ENCODE results near the gene KLHL24.
"Not testable (repeated sequence)": the region's sequence is repeated elsewhere in the genome, so short reads cannot be mapped to it uniquely, and the experiment has no call there.

KLHL24 gene, protein sequence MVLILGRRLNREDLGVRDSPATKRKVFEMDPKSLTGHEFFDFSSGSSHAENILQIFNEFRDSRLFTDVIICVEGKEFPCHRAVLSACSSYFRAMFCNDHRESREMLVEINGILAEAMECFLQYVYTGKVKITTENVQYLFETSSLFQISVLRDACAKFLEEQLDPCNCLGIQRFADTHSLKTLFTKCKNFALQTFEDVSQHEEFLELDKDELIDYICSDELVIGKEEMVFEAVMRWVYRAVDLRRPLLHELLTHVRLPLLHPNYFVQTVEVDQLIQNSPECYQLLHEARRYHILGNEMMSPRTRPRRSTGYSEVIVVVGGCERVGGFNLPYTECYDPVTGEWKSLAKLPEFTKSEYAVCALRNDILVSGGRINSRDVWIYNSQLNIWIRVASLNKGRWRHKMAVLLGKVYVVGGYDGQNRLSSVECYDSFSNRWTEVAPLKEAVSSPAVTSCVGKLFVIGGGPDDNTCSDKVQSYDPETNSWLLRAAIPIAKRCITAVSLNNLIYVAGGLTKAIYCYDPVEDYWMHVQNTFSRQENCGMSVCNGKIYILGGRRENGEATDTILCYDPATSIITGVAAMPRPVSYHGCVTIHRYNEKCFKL

DNA sequence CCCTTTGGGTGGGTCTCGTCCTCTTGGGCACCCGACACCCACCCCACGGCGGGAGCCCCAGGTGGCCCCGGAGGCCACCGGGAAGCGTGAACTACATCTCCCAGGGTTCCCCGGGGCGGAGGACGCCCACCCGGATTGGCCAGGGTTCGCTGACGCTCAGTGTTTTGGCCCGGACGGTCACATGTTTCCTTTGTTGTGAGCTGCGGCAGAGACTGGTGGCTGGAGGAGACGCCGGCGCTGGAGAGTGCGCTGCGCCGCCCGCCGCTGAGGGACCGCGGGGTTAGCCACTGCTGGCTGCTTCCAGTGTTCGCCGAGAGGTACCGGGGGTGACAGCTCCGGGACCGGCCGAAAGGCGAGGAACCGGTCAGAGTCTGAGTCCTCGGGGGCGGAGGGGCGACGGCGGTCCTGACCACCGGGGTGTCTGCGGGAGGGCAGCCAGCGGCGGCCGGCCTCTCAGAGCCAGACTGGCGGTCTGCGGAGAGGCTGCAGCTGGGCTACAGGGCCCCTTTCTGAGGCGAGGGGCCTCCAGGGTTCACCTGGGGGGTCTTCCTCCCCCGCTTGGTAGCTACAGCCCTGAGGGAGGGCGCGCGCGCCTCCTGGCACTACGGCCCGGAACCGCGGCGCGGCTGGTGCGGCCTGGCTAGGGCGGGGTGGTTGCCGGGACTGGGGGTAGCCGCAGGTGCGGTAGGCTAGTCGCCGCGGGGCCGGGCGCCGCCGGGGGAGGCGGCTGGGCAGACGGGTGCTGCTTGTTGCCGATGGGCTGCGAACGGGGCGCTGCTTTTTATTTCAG lies at the start of gene KLHL24:
KLHL24 (plus strand) TSS at position 193 of the 790 bp plus-strand sequence. CDS start 14,734 bp downstream, outside the sequence.
- DNase-seq (ENCODE audit: low read depth) = peak; percentile 92

DNA sequence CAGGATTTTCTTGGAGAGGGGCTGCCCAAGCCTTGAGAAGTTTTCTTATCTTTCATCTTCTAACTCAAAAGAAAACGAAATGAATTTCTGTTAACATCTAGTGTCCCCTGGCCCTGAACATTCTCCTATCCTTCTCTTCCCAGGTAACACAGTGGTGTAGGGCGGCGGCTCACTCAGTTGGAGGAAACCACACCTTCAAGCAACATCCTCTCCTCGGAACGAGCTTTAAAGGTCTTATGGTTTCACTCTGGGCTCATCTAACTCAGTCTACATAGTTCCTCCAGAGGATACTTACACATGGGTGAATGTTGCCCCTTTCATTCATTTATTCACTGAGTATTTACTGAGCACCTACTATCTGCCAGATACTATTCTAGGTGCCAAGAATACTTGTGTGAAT lies 48.9 kb upstream of the KLHL24 start:
- DNase-seq (ENCODE audit: low read depth) = no peak

DNA sequence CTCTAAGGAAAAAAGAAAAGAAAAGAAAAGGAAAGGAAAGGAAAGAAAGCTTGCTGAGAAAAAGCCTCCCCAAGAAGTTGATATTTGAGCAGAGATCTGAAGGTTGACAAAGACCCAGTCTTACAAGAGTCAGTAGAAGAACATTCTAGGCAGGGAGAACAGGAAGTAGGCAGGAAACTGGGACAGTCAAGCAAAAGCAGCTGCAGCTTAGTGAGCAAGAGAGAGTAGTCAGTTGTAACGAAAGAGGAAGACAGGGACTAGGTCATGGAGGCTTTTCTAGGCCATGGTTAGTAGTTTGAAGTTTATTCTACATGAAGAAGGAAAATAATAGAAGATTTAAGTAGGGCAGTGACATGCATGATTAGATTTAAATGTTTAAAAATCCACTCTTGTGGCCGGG lies 48.1 kb upstream of the KLHL24 start:
- DNase-seq (ENCODE audit: low read depth) = no peak

DNA sequence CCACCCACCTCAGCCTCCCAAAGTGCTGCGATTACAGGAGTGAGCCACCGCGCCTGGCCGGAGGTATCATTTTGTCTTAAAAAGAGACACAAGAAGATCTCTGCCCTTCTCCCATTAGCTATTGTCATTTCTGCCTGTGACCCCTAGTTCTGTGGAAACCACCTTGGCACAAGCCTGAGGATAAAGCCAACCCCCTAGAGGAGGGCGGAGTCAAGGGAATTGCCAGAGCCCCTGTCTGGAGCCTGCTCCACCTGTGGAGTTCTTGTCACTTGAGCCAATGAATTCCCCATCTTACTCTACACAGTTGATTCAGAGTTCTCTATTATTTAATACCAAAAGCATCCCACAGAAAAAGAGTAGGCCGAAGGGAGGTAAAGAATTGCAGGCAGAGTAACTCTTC lies 45.0 kb upstream of the KLHL24 start:
- no peak for DNase-seq (ENCODE audit: low read depth)

DNA sequence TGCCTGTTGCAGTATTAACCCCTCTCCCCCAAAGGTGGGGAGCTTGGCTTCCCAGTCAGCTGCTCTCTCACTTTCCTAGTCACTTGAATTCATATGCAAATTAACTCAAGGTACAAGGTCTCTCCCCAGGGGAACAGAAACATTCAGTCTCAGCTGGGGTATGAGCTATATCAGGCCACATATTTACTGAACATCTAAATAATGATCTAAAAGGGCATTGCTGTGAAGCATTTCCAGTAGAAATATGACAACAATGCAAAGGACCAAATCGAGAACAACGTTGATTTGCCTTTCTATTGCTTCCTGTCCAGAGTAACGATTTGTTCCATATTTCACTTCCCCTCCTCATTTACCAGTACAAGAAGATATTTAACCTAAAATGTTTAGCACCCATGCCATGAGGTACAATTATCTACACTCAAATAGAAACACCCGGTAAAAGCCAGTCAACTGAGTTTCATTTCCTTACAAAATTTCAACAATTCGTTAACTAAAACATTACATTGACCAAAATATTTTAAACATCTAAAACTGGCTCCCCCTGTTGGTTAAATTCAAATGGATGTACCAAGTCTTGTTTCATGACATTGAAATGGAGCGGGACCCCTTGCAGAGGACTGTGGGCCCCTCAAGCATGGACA lies 43.4 kb upstream of the KLHL24 start:
- DNase-seq (ENCODE audit: low read depth) = no peak

DNA sequence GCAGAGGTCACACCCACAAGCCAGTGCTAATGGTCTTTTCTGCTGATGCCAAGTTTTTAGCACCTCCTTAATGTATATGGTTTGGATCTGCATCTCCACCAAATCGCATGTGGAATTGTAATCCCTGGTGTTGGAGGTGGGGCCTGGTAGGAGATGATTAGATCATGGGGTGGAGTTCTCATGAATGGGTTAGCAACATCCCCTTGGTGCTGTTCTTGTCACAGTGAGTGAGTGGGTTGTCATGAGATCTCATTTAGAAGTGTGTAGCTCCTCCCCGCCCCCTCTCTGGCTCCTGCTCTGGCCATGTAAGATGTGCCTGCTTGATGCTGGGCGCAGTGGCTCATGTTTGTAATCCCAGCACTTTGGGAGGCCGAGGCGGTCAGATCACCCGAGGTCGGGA lies 42.6 kb upstream of the KLHL24 start:
- DNase-seq (ENCODE audit: low read depth) = no peak

DNA sequence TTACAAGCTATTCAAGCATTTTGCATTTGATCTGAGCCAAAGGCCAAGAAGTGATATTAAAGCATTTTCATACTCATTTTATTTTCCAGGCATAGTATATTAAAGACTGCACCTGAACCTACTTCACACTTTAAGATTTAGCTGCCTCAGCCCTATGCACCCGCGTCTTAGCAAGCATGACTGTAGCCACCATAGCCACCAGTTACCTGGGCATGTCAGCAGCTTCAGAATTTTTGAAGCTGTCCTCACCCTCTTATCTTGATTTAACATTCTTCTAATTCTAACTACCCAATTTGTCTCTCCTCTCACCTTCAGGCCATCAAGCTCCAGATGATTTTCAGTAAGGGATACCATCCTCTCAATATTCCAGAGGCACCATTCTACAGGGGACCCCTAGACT lies 40.8 kb upstream of the KLHL24 start:
- DNase-seq (ENCODE audit: low read depth) = no peak

DNA sequence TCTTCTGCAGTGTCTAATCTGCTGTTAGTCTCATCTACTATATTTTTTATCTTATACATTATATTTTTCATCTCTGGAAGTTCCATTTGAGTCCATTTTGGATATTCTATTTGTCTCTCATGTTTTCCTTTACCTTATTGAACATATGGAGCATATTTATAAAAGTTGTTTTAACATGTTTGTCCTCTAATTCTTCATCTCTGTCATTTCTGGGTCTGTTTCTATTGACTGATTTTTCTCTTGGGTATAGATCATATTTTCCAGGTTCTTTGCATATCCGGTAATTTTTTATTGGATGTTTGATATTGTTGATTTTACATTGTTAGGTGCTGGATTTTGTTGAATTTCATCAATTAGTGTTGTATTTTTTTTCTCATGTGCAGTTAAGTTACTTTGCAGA lies 37.5 kb upstream of the KLHL24 start:
- no peak for DNase-seq (ENCODE audit: low read depth)

DNA sequence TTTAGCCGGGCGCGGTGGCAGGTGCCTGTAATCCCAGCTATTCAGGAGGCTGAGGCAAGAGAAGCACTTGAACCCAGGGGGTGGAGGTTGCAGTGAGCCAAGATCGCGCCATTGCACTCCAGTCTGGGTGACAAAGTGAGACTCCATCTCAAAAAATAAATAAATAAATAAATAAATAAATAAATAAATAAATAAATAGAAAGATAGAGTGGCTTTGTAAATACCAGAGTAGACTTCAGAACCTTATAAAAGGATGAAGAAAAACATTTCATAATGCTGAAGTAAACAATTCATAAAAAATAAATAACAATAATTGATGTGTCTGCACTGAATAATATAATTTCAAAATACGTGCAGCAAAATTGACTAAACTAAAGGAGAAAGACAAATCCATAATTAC lies 24.1 kb upstream of the KLHL24 start:
- DNase-seq (ENCODE audit: low read depth) = not testable (repeated sequence)

DNA sequence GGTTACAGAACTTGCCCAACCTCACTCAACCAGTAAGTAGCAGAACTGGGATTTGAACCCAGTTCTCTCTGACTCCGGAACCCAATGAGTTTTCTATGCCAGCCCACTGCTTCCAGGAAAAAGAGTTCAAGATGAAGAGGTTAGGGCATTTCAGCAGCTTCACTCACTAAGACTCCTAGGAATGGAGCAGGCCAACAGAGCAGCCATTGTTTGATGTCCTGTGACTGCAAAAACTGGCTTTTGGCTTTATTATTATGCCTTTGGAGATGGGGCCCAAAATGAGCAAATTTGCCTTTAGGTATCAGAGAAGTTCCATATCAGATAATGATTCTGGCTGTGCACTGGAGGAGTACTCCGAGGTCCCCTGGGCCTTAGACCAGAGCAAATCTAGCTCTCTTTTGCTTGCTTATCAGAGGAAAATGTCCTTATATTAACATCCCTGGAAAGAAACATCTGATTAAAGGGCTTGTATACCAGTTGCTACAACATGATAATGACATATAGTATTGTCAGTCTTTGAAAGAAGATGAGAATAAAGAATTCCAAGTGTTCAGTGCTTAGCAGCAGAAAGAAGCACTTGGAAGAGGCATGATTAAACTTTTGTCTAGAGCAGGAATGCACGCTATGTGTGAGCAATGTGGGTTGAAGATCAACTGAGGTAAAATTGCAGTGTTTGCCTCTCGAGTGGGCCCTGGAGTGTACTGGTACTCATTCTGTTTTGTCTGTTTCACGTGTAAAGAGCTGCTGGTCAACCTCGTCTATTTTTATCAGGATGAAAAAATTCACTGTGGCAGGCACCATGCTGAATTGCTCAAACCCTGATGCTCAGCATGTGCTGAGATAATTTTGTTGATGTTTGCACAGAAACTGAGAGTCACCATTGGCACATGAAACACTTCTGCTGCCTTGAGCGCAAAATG lies 21.8 kb upstream of the KLHL24 start:
- no peak for DNase-seq (ENCODE audit: low read depth)

DNA sequence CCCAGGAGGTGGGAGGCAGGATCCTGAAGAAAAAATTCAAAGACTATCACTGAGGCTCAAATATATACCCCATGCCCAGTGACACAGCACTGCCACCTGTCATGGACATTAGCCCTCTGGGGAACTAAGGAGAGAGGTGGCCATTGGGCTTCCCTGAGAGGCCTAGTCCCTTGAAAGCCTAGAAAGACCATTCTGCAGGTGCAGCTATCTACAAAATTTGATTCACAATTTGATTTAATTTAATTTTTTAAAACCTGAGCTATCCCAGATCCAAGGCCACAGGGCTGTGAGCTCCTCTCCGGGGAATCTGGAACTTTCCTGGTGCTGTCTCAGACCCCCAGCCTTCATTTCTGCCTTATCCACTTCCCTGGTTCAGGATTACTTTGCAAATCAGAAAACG lies 16.9 kb upstream of the KLHL24 start:
- DNase-seq (ENCODE audit: low read depth) = no peak

DNA sequence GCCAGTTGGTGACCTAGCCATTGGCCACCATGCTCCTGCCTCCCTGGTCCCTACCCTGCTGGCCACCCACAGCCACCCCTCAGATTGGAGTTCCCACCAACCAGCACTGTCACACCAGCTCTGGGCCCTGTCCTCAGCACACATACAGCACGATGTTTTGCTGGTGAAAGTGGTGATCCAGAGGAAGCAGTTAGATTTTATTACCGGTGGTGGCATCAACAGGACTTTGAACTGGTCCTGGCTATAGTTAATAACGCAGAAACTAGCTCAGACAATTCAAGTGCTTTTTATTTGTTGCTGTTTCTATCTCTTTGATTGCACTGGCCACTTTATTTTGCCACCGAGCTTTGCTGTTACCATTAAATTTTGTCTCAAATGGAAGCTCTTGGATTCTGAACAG lies 16.4 kb upstream of the KLHL24 start:
- no peak for DNase-seq (ENCODE audit: low read depth)

DNA sequence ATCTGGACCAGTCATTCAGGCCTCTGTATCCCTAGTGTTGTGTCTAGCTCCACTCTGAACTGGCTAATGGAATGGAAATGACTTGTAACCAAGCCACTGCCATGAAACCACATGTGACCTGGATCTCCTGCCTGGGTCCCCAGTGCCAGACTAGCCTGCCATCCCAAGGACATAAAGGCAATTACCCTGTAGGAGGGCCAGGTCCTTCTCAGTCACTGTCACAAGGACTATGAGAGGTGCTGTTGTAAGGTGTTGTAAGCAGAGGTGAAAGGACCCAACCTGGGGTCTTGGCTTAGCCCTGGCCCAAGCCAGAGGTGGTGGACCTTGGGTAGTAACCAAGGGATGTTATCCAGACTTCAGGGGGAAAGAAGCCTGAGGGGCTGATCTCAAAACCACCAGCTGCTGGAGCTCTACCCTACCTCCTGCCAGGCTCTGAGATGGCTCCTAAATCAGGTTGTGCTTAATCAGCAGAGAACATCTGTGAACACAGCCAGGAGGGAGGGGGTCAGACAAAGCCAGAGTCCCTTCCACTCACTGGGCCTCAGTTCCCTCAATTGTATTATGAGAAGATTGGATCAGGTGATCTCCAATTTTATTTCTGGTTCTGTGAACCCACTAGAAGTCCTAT lies 15.7 kb upstream of the KLHL24 start:
- DNase-seq (ENCODE audit: low read depth) = no peak

DNA sequence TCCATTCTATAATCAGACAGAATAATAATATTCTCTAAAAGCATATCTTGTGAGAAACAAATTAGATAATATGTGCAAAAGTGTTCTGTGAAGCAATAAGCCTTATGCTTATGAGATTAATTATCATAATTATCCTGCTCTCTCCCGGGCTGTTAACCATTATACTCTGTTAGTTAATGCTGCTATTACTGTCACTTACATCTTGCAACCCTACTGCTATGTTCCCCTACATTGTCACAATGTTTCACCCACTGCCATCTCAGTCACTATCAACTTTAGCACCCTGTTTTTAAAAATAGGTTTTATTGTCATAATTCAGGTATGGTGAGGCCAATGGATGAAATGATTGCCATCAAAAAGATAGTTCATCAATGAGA lies 15.2 kb upstream of the KLHL24 start:
- no peak for DNase-seq (ENCODE audit: low read depth)

DNA sequence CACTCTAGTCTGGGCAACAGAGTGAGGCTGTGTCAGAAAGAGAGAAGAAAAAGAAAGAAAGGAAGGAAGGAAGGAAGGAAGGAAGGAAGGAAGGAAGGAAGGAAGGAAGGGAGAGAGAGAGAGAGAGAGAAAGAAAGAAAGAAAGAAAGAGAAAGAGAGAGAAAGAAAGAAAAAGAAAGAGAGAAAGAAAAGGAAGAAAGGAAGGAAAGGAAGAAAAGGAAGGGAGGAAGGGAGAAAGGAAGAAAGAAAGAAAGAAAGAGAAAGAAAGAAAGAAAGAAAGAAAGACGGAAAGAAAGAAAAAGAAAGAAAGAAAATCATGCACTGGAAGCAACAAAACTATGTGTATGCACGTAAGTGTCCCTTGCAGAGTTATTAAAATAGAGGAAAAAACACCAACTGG lies 12.9 kb upstream of the KLHL24 start:
- not testable (repeated sequence) for DNase-seq (ENCODE audit: low read depth)

DNA sequence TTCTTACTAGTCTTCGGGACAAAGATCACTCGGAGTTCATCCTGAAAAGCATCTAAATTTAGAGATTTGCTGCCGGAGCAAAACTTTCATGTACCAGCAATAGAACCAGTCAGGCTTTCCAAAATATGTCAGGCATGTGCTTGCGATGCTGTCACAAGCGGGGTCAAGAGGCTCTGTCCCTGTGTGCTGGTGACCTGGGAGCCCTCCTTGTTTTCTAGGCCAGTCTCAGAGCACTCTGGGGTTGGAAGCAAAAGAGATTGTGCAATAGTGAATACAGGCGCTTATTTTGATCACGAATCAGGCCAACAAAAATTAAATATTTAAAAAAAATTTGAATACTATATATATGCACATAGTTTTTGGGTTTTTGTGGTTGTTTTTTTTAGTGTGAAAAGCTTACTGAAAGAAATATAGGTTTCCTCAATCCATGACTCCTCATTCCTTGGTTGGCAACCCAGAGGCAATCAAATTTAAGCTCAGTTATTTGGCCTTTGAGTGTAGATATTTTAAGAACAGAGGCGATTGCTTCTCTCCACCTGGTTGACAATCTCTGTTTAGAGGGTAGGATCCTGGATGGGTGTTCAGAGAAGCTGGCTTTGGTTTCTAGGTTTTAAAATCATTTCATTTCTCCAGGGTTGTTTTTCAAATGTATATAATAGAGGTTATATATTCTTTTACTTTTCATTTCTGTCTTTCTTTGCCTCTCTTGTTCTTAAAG lies 8.4 kb upstream of the KLHL24 start:
- DNase-seq (ENCODE audit: low read depth) = no peak

DNA sequence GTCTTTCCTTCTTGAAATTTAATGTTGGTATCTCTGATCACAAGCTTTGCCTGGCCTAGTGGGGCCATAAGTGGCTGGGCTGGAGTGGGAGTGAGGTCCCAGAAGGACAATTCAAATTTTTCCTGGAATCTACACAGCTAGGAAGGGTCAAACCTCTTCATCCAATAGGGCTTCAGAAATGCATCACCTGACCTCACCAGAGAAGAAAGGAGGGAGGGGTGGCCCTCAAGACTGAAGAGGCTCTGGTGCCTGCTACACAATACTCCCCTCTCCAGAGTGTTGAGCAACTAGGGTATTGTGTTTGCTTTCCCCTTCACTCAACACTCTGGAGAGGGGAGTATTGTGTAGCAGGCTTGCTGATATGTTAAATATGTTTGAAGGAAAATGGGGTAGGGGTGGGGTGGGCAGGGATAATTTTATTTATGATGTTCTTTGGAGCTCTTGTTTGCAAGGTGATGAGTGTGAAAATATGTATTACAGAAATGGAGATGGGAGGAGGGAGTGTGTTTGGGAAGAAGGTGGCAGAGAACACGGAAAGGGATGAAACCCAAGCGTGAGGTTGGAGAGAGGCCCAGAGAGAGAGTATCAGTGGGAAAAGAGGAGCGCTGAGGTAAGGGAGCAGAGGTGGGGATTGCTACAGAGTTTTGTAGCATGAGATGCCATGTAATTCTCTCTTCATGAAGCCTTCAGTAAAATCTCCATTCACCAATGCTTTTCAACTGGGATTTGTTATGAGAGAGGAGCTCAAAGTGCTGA lies 5.7 kb upstream of the KLHL24 start:
- DNase-seq (ENCODE audit: low read depth) = no peak

DNA sequence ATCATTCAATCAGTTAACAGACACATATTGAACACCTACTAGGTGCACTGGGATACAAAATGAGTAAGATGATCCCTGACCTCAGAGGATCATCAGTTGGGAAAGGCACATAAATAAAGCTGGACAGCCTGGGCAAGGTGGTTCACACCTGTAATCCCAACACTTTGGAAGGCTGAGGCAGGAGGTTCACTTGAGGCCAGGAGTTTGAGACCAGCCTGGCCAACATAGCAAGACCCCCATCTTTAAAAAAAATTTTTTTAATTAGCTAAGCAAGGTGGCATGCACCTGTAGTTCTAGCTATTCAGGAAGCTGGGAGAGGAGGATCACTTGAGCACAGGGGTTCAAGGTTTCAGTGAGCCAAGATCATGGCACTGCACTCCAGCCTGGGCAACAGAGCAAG lies 3.7 kb upstream of the KLHL24 start:
- DNase-seq (ENCODE audit: low read depth) = no peak

DNA sequence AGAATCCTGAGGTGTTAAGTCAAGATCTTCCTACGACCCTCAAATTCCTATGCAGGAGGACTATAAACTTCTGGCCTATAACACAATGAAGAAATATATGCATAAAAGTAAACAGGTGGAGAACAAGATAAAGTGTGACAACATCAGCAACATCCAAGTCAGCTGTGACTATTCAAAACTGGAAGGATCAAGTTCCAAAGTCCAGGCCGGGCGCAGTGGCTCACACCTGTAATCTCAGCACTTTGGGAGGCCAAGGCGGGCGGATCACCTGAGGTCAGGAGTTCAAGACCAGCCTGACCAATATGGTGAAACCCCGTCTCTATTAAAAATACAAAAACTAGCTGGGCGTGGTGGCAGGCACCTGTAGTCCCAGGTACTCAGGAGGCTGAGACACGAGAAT lies 2.7 kb upstream of the KLHL24 start:
- DNase-seq (ENCODE audit: low read depth) = not testable (repeated sequence)

DNA sequence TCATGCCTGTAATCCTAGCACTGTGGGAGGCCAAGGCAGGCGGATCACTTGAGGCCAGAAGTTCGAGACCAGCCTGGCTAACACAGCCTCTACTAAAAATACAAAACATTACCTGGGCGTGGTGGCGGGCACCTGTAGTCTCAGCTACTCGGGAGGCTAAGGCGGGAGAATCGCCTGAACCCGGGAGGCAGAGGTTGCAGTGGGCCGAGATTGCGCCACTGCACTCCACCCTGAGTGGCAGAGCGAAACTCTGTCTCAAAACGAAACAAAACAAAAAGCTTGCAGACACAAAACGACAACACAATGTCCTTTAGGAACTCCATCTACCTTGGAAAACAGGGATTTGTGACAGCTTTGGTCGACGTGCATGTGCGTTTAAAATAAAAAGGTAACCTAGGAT lies 716 bp upstream of the KLHL24 start:
- no peak for DNase-seq (ENCODE audit: low read depth)

All from stromal cell of bone marrow (primary cell).